ENCODE data around the gene ENPP4. TPM values are rescaled to one million over a fixed set of nuclear protein-coding genes. Genes with fewer than 3 reads are reported as not detected.

Gene ENPP4
- 0.50 and 1.0 TPM in 2 replicates for total RNA-seq

GRCh38 chr6:46129629-46130511 is at the start of gene ENPP4:
Gene ENPP4 (plus strand): TSS chr6:46129989. CDS start chr6:46139584, 9,595 bp downstream.

GRCh38 chr6:46170357-46171289 is 40.8 kb downstream of the ENPP4 start, which contains the start of gene ENPP5:
Gene ENPP5 (minus strand): TSS chr6:46170980. CDS start chr6:46168262, 2,718 bp downstream.

Other genes starting within 250 kb of the ENPP4 start
- gene CLIC5, start 114.1 kb upstream of the ENPP4 start, total RNA-seq, result not detected in 2 replicates
- gene ENPP5, start 41.0 kb downstream of the ENPP4 start, total RNA-seq, result 0.17 and 0.29 TPM in 2 replicates

All from smooth muscle cell of trachea (primary cell).